LNCaP clone FGC (cell line): ENCODE measurements around the gene RGL1.

Experiments used
- DNase-seq: peaks from one replicate; pipeline ENCODE4 v3.0.0-alpha.2; 2011; ENCODE audit warnings: low read depth
- H3K4me3 ChIP-seq: 2 replicates; pipeline ENCODE4 v1.5.1; 2011; ENCODE audit warnings: mild to moderate bottlenecking, low read depth, low read length, control low read depth
- CTCF ChIP-seq: IDR thresholded peaks from 2 replicates; pipeline ENCODE4 v1.5.1; 2012; ENCODE audit warnings: mild to moderate bottlenecking; ENCODE audit not compliant: control insufficient read depth, insufficient read depth; ENCODE audit errors: extremely low read depth

The RGL1 gene

GRCh38 chr1:183841950-183842794 lies 37.3 kb downstream of the RGL1 start:
- no peak overlapping the region for H3K4me3 ChIP-seq
- no peak for DNase-seq
- TF ChIP-seq CTCF, result no peak

- no peak for DNase-seq
- H3K4me3 ChIP-seq, result no peak overlapping the region
- TF ChIP-seq CTCF, result no peak
Measured at GRCh38 chr1:183842795-183843144, 37.9 kb downstream of the RGL1 start.

GRCh38 chr1:183844806-183845205 lies 39.9 kb downstream of the RGL1 start:
- no peak overlapping the region for H3K4me3 ChIP-seq

GRCh38 chr1:183845681-183846080 lies 40.8 kb downstream of the RGL1 start:
- no peak for DNase-seq
- no peak for TF ChIP-seq CTCF
- no peak overlapping the region for H3K4me3 ChIP-seq

More at GRCh38 chr1:183844806-183845205, 39.9 kb downstream of the RGL1 start:
- TF ChIP-seq CTCF, result no peak
- no peak for DNase-seq

- no peak overlapping the region for H3K4me3 ChIP-seq
- TF ChIP-seq CTCF, result no peak
- no peak for DNase-seq
Measured at GRCh38 chr1:183847641-183848040, 42.7 kb downstream of the RGL1 start.

- DNase-seq, result no peak
- H3K4me3 ChIP-seq, result no peak overlapping the region
- no peak for TF ChIP-seq CTCF
Measured at GRCh38 chr1:183850852-183851251, 45.9 kb downstream of the RGL1 start.

GRCh38 chr1:183859119-183859518 lies 54.2 kb downstream of the RGL1 start:
- no peak for TF ChIP-seq CTCF
- H3K4me3 ChIP-seq, result no peak overlapping the region
- DNase-seq, result no peak
